HG02678 (cell line): ENCODE data around the gene CBX6.

ENCODE experiments used
- ATAC-seq: cut with Tn5 transposase; IDR thresholded peaks from one replicate; pipeline ENCODE4 v1.9.1; 2021; ENCODE audit warnings: mild to moderate bottlenecking, moderate library complexity; ENCODE audit not compliant: unreplicated experiment

CBX6 gene

DNA sequence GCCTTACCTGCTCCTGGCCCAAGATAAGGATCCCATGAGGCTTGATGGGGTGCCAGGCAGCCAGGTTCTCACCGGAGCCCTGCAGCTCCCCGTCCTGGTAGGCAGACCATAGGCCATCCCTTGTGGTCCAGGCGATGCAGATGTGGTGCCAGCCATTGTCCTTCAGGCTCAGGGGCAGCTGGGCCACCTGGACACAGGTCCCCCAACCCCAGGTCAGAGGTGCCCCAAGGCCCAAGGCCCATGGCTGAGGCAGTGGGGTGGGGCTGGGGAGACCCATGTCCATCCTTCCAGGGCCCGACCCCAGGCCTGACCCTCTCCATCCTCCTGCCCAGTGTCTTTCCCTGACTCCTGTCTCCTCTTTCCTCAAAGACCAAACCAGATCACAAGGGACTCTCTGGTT is 48.9 kb downstream of the CBX6 start:
- no peak for ATAC-seq

GRCh38 chr22:38820020-38820419 is 52.0 kb downstream of the CBX6 start:
- no peak for ATAC-seq

DNA sequence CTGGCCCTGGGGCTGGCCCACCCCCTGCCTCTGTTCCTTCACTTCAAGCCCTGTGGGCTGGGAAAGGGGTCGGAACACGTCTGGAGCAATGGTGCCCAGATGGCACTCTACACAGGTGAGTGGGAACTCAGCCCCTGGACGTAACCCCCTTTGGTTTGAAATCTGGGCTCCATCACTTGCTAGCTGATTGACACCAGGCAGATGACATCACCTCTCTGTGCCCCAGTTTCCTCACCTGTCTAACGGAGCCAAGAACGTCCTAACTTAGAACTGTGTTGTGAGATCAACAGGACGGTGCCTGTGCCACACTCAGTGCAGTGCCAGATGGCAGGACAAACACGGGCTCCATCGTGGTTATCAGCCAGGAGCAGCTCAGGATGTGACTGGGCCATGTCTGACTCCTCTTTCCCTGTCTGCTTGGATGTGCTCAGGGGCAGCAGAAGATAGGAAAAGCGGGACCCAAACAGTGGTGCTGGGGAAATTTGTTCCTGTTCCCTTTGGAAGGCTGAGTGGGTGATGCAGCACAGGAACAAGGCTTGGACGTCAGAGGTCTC is 52.6 kb downstream of the CBX6 start:
- no peak for ATAC-seq

DNA sequence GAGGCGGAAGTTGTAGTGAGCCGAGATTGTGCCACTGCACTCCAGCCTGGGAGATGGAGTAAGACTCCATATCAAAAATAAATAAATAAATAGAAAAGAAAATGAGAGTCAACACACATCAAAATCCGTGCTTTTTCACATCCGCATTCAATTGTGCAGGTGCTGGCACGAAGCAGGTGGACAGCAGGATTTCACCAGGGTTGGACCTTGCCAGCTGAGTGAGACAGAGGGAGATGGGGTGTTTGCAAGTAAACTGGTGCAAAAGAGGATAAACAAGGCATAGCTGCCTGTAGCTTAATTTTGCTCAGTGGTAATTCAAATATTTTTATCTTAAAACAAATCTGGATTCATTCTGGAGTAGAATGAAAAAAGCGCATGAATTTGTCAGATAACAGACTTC is 54.8 kb downstream of the CBX6 start:
- ATAC-seq, result no peak

DNA sequence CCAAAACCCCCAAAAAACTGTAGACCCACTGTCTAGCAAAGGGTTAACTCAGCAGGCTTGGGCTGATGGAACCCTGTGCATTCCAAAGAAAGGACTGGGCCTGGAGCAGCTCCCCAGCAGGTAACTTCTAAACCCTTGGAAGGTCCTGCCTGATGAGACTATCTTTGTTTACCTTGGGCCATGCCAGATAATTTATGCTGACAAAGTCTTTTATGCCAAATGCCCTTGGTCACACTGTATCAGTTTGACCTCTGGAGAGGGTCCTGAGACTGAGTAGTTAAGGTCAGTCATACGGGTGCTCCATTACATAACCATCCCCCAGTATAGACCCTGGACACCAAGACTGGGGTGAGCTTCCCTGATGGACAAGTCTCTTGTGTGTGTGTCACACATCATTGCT is 56.2 kb downstream of the CBX6 start:
- no peak for ATAC-seq
